ENCODE data around the gene ARHGAP4.

GRCh38 chrX:153928846-153929245 is 2.8 kb upstream of the ARHGAP4 start:
- TF ChIP-seq POLR2A (IDR thresholded peaks at IDR 0.05; ENCODE audit: low read depth, low read length), result no peak
- TF ChIP-seq TAF1 (IDR thresholded peaks at IDR 0.05; ENCODE audit: low read depth, low read length), result no peak
- no peak for TF ChIP-seq POLR2AphosphoS5 (IDR thresholded peaks at IDR 0.05; ENCODE audit: low read depth, low read length)
